Measurements from ENCODE around the gene ASCC3. TPM values are rescaled to one million over a fixed set of nuclear protein-coding genes. Genes with fewer than 3 reads are reported as not detected.

ASCC3 gene
- total RNA-seq, 2 experiments from 2014 or later = 28.5 to 47.5 TPM

GRCh38 chr6:100518588-100518987 is 362.5 kb downstream of the ASCC3 start:
- intact Hi-C loops (cut with micrococcal nuclease; ENCODE audit: unreplicated experiment) = no loop called here
- CTCF ChIA-PET (ENCODE audit: unreplicated experiment) = no interaction called here
- H3K36me3 ChIP-seq (ENCODE audit: insufficient read depth, low read length) = no peaks in the 10 kb centered on the region
- DNase-seq (ENCODE audit: low spot score) = no peak
- no peak for TF ChIP-seq EZH2phosphoT487 (IDR thresholded peaks at IDR 0.05; ENCODE audit: borderline replicate concordance, low read depth, low read length)
- TF ChIP-seq, protein P1, sequence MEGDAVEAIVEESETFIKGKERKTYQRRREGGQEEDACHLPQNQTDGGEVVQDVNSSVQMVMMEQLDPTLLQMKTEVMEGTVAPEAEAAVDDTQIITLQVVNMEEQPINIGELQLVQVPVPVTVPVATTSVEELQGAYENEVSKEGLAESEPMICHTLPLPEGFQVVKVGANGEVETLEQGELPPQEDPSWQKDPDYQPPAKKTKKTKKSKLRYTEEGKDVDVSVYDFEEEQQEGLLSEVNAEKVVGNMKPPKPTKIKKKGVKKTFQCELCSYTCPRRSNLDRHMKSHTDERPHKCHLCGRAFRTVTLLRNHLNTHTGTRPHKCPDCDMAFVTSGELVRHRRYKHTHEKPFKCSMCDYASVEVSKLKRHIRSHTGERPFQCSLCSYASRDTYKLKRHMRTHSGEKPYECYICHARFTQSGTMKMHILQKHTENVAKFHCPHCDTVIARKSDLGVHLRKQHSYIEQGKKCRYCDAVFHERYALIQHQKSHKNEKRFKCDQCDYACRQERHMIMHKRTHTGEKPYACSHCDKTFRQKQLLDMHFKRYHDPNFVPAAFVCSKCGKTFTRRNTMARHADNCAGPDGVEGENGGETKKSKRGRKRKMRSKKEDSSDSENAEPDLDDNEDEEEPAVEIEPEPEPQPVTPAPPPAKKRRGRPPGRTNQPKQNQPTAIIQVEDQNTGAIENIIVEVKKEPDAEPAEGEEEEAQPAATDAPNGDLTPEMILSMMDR (conservative IDR thresholded peaks at IDR 0.05; ENCODE audit: low read length) = no peak
- no peak overlapping the region for H3K4me2 ChIP-seq (ENCODE audit: low read length)
- no peaks in the 10 kb centered on the region for H3K9me2 ChIP-seq (ENCODE audit: insufficient read depth, low read length)
- H4K20me1 ChIP-seq (ENCODE audit: insufficient read depth, low read length) = no peaks in the 10 kb centered on the region
- no peak overlapping the region for H2AFZ ChIP-seq (ENCODE audit: low read length)
- H3K9me3 ChIP-seq (ENCODE audit: low read length) = no peaks in the 10 kb centered on the region
- no TSS peak for BruUV-seq (replicated peaks)
- no peaks in the 10 kb centered on the region for H3K4me1 ChIP-seq (ENCODE audit: insufficient read depth, low read length, poor library complexity, severe bottlenecking)
- H3K27ac ChIP-seq (ENCODE audit: low read depth, low read length, poor library complexity, severe bottlenecking) = no peak overlapping the region
- H3K79me2 ChIP-seq (ENCODE audit: insufficient read depth, low read depth, low read length) = no peaks in the 10 kb centered on the region
- no peak overlapping the region for H3K4me3 ChIP-seq (ENCODE audit: low read depth, low read length, poor library complexity, severe bottlenecking)
- POLR2A ChIA-PET = interaction anchor here (1.4 kb wide), 1 partner anchor 9 kb away, joined by 4 read pairs; no protein-coding TSS in a partner anchor

DNA sequence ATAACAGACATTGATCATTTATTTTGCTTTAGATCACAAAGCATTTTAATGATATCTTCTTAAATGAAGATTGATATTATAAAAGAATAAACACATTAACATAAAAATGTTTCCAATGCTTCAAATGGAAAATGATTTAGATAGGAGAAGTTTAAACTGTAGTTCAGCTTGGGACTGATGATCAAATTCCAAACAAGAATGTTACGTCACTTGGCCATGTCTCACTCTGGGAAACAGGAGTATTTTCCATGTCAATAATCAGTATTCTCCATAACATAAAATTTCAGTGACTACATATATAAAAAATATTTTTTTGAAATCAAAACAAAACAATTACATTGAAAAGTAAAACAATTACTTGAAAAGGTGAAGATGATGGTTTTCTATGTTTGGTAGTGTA is 363.5 kb downstream of the ASCC3 start:
- intact Hi-C loops (cut with micrococcal nuclease; ENCODE audit: unreplicated experiment) = no loop called here
- no peaks in the 10 kb centered on the region for H3K9me3 ChIP-seq (ENCODE audit: low read length)
- no peak overlapping the region for H3K4me3 ChIP-seq (ENCODE audit: low read depth, low read length, poor library complexity, severe bottlenecking)
- TF ChIP-seq, protein P1 (conservative IDR thresholded peaks at IDR 0.05; ENCODE audit: low read length) = no peak
- TF ChIP-seq EZH2phosphoT487 (IDR thresholded peaks at IDR 0.05; ENCODE audit: borderline replicate concordance, low read depth, low read length) = no peak
- BruUV-seq (replicated peaks) = no TSS peak
- H3K79me2 ChIP-seq (ENCODE audit: insufficient read depth, low read depth, low read length) = no peaks in the 10 kb centered on the region
- peaks cover 2% of the 10 kb centered on the region; the same call in 1 of the 2 replicates for H3K36me3 ChIP-seq (ENCODE audit: insufficient read depth, low read length)
- no peak for DNase-seq (ENCODE audit: low spot score)
- ChIA-PET CTCF (ENCODE audit: unreplicated experiment) (no interaction called here), POLR2A (interaction anchor here (1.4 kb wide), 1 partner anchor 10 kb away, joined by 4 read pairs; no protein-coding TSS in a partner anchor)
- H4K20me1 ChIP-seq (ENCODE audit: insufficient read depth, low read length) = no peaks in the 10 kb centered on the region
- H3K4me2 ChIP-seq (ENCODE audit: low read length) = no peak overlapping the region
- no peaks in the 10 kb centered on the region for H3K4me1 ChIP-seq (ENCODE audit: insufficient read depth, low read length, poor library complexity, severe bottlenecking)
- H3K9me2 ChIP-seq (ENCODE audit: insufficient read depth, low read length) = no peaks in the 10 kb centered on the region
- H3K27ac ChIP-seq (ENCODE audit: low read depth, low read length, poor library complexity, severe bottlenecking) = no peak overlapping the region
- H2AFZ ChIP-seq (ENCODE audit: low read length) = no peak overlapping the region

GRCh38 chr6:100517106-100517505 is 364.0 kb downstream of the ASCC3 start:
- no peaks in the 10 kb centered on the region for H3K9me2 ChIP-seq (ENCODE audit: insufficient read depth, low read length)
- H3K79me2 ChIP-seq (ENCODE audit: insufficient read depth, low read depth, low read length) = no peaks in the 10 kb centered on the region
- BruUV-seq (replicated peaks) = no TSS peak
- CTCF ChIA-PET (ENCODE audit: unreplicated experiment) = no interaction called here
- H3K4me1 ChIP-seq (ENCODE audit: insufficient read depth, low read length, poor library complexity, severe bottlenecking) = no peaks in the 10 kb centered on the region
- TF ChIP-seq, protein P1 (conservative IDR thresholded peaks at IDR 0.05; ENCODE audit: low read length) = no peak
- no peak for TF ChIP-seq EZH2phosphoT487 (IDR thresholded peaks at IDR 0.05; ENCODE audit: borderline replicate concordance, low read depth, low read length)
- intact Hi-C loops (cut with micrococcal nuclease; ENCODE audit: unreplicated experiment) = no loop called here
- no peak for DNase-seq (ENCODE audit: low spot score)
- H3K9me3 ChIP-seq (ENCODE audit: low read length) = no peaks in the 10 kb centered on the region
- POLR2A ChIA-PET = interaction anchor here (1.4 kb wide), 1 partner anchor 10 kb away, joined by 4 read pairs; no protein-coding TSS in a partner anchor
- H3K27ac ChIP-seq (ENCODE audit: low read depth, low read length, poor library complexity, severe bottlenecking) = no peak overlapping the region
- H3K4me3 ChIP-seq (ENCODE audit: low read depth, low read length, poor library complexity, severe bottlenecking) = no peak overlapping the region
- no peaks in the 10 kb centered on the region for H4K20me1 ChIP-seq (ENCODE audit: insufficient read depth, low read length)
- H3K36me3 ChIP-seq (ENCODE audit: insufficient read depth, low read length) = peaks cover 7% of the 10 kb centered on the region; the same call in 1 of the 2 replicates
- H3K4me2 ChIP-seq (ENCODE audit: low read length) = no peak overlapping the region
- H2AFZ ChIP-seq (ENCODE audit: low read length) = no peak overlapping the region

All from OCI-LY7 (cell line).